ENCODE measurements around the gene BLOC1S6.

- TF ChIP-seq GATAD1 (CRISPR knock-in tag; IDR thresholded peaks at IDR 0.05) (no peak), KAT2B (IDR thresholded peaks at IDR 0.05; ENCODE audit: borderline replicate concordance, low read depth, low read length) (no peak), SP1 (IDR thresholded peaks at IDR 0.05) (no peak), SP1 (CRISPR knock-in tag; IDR thresholded peaks at IDR 0.05) (no peak), ZNF3 (CRISPR knock-in tag; IDR thresholded peaks at IDR 0.05) (no peak), SIN3A (IDR thresholded peaks at IDR 0.05; ENCODE audit: borderline replicate concordance, low read depth, low read length) (no peak), MAFK (conservative IDR thresholded peaks at IDR 0.05 in 1 of 2, IDR thresholded peaks at IDR 0.05 in 1 of 2; ENCODE audit: low read length in 2 of 2) (no peak), ZNF207 (IDR thresholded peaks at IDR 0.05; ENCODE audit: borderline replicate concordance) (no peak)
- TF ChIP-seq, protein P1, sequence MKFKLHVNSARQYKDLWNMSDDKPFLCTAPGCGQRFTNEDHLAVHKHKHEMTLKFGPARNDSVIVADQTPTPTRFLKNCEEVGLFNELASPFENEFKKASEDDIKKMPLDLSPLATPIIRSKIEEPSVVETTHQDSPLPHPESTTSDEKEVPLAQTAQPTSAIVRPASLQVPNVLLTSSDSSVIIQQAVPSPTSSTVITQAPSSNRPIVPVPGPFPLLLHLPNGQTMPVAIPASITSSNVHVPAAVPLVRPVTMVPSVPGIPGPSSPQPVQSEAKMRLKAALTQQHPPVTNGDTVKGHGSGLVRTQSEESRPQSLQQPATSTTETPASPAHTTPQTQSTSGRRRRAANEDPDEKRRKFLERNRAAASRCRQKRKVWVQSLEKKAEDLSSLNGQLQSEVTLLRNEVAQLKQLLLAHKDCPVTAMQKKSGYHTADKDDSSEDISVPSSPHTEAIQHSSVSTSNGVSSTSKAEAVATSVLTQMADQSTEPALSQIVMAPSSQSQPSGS (CRISPR knock-in tag; IDR thresholded peaks at IDR 0.05) = no peak
- TF ChIP-seq, protein P2, sequence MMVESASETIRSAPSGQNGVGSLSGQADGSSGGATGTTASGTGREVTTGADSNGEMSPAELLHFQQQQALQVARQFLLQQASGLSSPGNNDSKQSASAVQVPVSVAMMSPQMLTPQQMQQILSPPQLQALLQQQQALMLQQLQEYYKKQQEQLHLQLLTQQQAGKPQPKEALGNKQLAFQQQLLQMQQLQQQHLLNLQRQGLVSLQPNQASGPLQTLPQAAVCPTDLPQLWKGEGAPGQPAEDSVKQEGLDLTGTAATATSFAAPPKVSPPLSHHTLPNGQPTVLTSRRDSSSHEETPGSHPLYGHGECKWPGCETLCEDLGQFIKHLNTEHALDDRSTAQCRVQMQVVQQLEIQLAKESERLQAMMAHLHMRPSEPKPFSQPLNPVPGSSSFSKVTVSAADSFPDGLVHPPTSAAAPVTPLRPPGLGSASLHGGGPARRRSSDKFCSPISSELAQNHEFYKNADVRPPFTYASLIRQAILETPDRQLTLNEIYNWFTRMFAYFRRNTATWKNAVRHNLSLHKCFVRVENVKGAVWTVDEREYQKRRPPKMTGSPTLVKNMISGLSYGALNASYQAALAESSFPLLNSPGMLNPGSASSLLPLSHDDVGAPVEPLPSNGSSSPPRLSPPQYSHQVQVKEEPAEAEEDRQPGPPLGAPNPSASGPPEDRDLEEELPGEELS (CRISPR knock-in tag; IDR thresholded peaks at IDR 0.05) = no peak
- TF ChIP-seq, protein P3, sequence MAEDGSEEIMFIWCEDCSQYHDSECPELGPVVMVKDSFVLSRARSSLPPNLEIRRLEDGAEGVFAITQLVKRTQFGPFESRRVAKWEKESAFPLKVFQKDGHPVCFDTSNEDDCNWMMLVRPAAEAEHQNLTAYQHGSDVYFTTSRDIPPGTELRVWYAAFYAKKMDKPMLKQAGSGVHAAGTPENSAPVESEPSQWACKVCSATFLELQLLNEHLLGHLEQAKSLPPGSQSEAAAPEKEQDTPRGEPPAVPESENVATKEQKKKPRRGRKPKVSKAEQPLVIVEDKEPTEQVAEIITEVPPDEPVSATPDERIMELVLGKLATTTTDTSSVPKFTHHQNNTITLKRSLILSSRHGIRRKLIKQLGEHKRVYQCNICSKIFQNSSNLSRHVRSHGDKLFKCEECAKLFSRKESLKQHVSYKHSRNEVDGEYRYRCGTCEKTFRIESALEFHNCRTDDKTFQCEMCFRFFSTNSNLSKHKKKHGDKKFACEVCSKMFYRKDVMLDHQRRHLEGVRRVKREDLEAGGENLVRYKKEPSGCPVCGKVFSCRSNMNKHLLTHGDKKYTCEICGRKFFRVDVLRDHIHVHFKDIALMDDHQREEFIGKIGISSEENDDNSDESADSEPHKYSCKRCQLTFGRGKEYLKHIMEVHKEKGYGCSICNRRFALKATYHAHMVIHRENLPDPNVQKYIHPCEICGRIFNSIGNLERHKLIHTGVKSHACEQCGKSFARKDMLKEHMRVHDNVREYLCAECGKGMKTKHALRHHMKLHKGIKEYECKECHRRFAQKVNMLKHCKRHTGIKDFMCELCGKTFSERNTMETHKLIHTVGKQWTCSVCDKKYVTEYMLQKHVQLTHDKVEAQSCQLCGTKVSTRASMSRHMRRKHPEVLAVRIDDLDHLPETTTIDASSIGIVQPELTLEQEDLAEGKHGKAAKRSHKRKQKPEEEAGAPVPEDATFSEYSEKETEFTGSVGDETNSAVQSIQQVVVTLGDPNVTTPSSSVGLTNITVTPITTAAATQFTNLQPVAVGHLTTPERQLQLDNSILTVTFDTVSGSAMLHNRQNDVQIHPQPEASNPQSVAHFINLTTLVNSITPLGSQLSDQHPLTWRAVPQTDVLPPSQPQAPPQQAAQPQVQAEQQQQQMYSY (CRISPR knock-in tag; IDR thresholded peaks at IDR 0.05) = no peak
- TF ChIP-seq, protein P4, sequence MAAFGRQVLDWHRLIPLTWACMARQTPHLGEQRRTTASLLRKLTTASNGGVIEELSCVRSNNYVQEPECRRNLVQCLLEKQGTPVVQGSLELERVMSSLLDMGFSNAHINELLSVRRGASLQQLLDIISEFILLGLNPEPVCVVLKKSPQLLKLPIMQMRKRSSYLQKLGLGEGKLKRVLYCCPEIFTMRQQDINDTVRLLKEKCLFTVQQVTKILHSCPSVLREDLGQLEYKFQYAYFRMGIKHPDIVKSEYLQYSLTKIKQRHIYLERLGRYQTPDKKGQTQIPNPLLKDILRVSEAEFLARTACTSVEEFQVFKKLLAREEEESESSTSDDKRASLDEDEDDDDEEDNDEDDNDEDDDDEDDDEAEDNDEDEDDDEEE (CRISPR knock-in tag; IDR thresholded peaks at IDR 0.05) = no peak
These were observed 50.0 kb downstream of the BLOC1S6 start for GRCh38 chr15:45637141-45637540.

All from HepG2 (cell line).